Astrocyte of the cerebellum (primary cell): ENCODE measurements around the gene PCNA.

ENCODE experiments used
- DNase-seq: peaks from one replicate; pipeline ENCODE4 v3.0.0-alpha.2; 2011; ENCODE audit warnings: low read depth
- H3K4me3 ChIP-seq: 2 replicates; pipeline ENCODE4 v1.5.1; 2011; ENCODE audit warnings: mild to moderate bottlenecking, low read depth, low read length, moderate library complexity
- in situ Hi-C: cut with HindIII; loops from 2 replicates; pipeline ENCODE4 v1.10.0; 2017; ENCODE audit warnings: low sequenced_read_pairs
- TF ChIP-seq, protein P1 (sequence below): IDR thresholded peaks from 2 replicates; pipeline ENCODE4 v1.5.1; 2012; ENCODE audit warnings: low read length, low read depth, moderate library complexity, mild to moderate bottlenecking; ENCODE audit errors: missing control alignments

The PCNA gene

DNA sequence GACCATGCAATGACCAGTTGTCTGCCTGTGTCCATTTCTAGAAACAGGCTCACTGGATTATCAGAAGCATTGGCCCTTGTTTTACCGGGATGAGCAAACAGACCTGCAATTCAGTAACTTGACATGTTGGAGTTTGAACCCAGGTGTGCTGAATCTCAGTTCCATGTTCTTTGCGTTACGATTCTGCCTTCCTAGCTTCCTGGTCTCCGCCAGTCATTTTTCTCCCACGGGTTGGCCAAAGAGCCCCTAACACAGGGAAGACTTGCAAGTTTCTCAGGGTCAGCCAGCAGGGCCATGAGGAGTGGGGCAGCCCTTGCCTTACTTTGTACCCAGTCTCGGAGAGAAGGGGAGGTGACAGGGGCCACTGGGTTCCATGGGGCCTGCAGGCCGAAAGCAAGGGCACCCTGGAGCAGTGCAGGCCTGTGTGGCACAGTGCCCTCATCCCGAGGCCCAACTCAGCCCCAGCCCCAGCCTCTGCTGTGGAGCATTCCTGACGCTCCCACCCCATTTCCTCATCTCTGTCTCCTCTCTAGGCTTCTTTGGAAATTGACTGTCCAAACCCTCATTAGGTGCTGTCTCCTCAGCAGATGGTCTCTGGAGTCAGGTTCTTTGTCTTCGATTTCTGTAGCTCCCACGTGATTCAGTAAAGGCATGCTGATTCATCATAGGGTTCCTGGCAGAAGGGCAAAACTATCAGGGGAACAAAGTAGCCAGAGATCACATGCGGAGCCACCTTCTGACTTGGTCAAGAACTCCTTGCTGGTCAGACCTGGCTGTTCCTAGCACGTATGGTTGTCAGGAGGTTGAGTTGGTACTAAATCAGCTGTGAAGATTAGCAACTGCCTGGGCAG lies 30.7 kb upstream of the PCNA start:
- no peak overlapping the region for H3K4me3 ChIP-seq
- in situ Hi-C loops, result no loop called here
- TF ChIP-seq, protein P1, sequence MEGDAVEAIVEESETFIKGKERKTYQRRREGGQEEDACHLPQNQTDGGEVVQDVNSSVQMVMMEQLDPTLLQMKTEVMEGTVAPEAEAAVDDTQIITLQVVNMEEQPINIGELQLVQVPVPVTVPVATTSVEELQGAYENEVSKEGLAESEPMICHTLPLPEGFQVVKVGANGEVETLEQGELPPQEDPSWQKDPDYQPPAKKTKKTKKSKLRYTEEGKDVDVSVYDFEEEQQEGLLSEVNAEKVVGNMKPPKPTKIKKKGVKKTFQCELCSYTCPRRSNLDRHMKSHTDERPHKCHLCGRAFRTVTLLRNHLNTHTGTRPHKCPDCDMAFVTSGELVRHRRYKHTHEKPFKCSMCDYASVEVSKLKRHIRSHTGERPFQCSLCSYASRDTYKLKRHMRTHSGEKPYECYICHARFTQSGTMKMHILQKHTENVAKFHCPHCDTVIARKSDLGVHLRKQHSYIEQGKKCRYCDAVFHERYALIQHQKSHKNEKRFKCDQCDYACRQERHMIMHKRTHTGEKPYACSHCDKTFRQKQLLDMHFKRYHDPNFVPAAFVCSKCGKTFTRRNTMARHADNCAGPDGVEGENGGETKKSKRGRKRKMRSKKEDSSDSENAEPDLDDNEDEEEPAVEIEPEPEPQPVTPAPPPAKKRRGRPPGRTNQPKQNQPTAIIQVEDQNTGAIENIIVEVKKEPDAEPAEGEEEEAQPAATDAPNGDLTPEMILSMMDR, result no peak
- DNase-seq, result no peak

- DNase-seq, result no peak
- in situ Hi-C loops, result no loop called here
These were observed 30.1 kb upstream of the PCNA start for GRCh38 chr20:5149892-5150225.

DNA sequence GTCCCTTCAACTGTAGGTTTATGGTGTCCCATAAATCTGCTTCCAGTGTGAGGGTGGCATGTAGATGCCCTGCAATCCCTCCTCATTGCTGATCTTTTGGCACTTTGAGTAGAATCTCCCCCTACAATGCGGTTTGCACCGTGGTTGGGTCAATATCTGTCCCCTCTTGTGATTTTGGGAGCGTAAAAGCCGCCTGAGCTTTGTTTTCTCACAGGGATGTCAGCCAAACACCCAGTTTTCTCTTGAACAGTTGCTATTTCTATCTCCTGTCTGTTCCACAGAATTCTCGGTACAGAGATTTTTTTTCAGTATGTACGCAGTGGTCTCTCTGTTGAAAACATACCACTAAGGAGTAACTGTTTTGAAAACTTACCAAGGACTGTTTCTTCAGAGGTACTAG lies 28.8 kb upstream of the PCNA start:
- no peak overlapping the region for H3K4me3 ChIP-seq

More at GRCh38 chr20:5149892-5150225, 30.1 kb upstream of the PCNA start:
- H3K4me3 ChIP-seq, result no peak overlapping the region
- TF ChIP-seq, protein P1, result no peak

DNA sequence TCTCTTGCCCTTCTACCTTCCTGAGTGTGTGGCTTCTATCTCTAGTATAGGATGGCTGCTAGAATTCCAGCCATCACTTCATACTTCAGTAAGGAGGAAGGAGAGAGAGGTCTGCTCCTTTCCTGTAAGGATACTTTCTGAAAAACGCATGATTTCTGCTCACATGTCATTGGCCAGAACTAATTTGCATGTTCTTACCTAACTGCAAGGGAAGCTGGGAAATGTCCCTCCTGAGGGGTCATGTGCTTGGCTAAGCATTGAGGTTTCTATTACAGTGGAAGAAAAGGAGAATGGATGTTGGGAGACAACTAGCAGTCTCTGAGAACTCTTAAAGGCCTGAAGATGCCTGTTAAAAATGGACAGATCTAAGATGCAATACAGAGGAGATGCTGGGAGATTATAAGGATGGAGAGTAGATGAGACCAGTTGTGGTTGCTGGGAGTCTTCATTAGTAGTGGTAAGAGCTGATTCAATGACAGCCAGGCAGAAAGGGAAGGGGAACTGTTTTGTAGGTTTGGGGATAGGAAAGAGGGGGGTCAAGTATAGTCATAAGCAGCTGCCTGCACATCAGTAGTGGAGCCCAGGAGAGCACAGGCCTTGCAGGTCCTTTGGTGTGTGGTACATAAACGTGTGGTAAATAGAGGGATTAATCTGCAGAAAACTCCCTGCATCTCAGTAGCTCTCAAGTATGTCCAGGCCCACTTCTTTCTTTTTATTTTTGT lies 27.3 kb upstream of the PCNA start:
- in situ Hi-C loops, result no loop called here
- no peak for DNase-seq
- no peak overlapping the region for H3K4me3 ChIP-seq
- TF ChIP-seq, protein P1, result no peak

More for the DNA sequence above, 28.8 kb upstream of the PCNA start:
- no peak for DNase-seq
- in situ Hi-C loops, result no loop called here
- TF ChIP-seq, protein P1, result no peak

GRCh38 chr20:5146099-5146668 lies 26.4 kb upstream of the PCNA start:
- DNase-seq, result no peak
- in situ Hi-C loops, result no loop called here
- H3K4me3 ChIP-seq, result no peak overlapping the region
- TF ChIP-seq, protein P1, result no peak

GRCh38 chr20:5145365-5146098 lies 25.8 kb upstream of the PCNA start:
- H3K4me3 ChIP-seq, result no peak overlapping the region

More at GRCh38 chr20:5145365-5146098, 25.8 kb upstream of the PCNA start:
- in situ Hi-C loops, result no loop called here
- DNase-seq, result no peak
- TF ChIP-seq, protein P1, result no peak
